Fibroblast of peridontal ligament (primary cell): ENCODE measurements around the gene FBXO31.
A peak's percentile ranks its signal among the peaks of the same experiment; 100 is the strongest.

Source experiments
- DNase-seq: peaks from one replicate; pipeline ENCODE4 v3.0.0-alpha.2; 2010; ENCODE audit errors: extremely low read depth

FBXO31 gene

GRCh38 chr16:87311387-87311786 is 72.2 kb downstream of the FBXO31 start:
- no peak for DNase-seq

- no peak for DNase-seq
These were observed 73.0 kb downstream of the FBXO31 start for GRCh38 chr16:87310610-87311009.

DNA sequence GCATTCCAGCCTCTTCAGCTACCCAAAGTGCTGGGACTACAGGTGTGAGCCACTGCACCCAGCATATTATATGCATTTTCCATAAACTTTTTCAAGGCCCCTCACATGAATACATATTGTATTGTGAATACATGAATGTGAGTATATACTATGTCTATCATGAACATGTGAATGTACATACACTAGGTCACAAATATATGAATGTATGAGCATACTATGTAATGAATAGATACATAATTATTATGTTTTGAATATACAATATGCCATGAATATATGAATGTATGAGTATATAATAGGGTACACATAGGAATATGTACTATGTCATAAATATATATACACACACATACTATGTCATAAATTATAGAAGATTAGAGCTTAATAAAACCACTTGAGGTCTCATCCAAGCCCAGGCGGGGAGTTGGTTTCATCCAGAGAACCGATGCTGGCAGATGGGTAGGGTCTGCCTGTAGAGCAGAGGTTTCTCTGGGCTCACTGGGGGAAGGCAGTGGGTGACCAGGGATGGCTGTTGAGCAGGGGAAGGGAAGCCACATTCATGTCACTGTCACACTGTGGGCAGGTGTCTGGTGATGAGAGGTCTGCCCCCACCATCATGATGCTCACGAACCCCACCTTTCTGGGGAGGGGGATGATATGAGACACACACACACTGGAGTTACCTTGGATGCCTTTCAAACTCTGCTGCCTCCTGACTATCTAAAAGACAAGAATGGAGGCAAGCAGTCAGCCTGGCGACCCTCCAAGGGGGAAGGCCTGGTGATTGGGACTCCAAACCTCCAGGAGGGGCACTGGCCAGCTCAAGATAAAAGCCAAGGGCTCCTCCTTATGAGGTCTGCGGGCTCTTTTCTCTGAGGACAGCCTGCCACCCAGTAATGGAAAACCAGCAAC is 73.7 kb downstream of the FBXO31 start:
- no peak for DNase-seq

DNA sequence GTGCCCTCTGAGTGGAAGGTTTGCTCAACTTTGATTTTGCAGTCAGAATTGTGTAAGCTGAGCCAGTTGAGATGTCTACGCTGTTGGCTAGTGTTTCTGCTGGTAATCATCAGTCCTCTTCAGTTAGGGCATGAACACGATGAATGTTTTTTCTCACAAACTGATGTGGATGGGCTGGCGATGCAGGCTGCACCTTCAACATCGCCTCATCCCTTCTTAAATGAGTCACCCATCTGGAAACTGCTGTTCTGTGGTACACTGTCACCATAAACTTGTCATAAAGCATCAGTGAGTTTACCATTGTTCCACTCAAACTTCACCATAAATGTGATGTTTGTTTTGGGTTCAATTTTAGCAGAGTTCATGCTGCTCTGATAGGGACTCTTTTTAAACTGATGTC is 74.8 kb downstream of the FBXO31 start:
- DNase-seq: no peak

- peak; percentile 40 for DNase-seq
These were observed 77.1 kb downstream of the FBXO31 start for GRCh38 chr16:87306516-87306915.

- peak; percentile 88 for DNase-seq
These were observed 77.8 kb downstream of the FBXO31 start for GRCh38 chr16:87305505-87306391.

GRCh38 chr16:87304951-87305350 is 78.6 kb downstream of the FBXO31 start:
- DNase-seq: no peak

- DNase-seq: no peak
These were observed 79.5 kb downstream of the FBXO31 start for GRCh38 chr16:87303962-87304521.

GRCh38 chr16:87303431-87303930 is 80.1 kb downstream of the FBXO31 start:
- no peak for DNase-seq

DNA sequence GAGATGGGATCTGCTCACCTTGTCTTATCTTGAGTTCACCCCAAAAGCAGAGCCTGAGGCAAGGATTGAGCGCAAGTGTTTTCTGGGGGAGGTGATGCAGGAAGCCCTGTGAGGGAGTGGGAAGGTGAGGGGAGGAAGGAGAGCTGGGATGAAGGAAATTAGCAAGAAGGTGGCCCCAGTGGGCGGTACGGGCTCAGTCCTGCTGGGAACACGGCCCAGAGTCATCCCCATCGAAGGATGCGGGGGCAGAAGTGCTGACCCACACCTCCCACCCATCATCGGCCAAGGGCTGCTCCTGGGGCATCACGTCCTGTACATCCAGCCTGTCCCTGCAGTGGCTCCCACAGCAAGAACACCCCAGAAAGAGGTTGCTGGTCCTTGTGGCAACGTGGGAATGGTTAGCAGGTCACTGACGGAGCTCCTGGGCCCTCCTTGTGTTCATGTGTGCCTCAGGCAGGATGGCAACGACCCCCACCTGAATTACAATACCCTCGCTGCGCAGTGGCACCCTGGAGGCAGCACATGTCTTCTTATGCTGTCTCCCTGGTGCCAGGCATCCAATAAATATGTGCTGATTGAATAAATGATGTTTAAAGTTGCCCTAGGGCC is 84.6 kb downstream of the FBXO31 start:
- DNase-seq: no peak

GRCh38 chr16:87297918-87298631 is 85.5 kb downstream of the FBXO31 start:
- DNase-seq: no peak

DNA sequence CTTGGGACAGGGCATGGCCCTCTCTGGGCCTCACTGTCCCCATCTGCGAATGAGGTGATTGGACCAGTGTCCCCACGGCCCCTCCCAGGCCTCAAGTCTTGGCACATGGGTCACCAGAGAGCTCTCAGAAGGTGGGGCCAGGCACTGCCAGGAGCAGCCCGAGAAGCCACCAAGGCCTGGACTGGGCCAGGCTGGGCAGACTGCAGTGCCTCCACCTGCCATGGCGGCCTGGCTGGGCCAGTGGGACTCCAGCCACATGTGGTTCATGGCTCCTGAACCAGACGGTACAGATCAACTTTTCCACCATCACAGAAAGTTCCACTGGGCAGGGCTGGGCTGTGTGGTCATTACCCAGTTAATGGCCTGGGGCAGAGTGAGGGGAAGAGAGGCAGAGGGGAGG is 86.2 kb downstream of the FBXO31 start:
- DNase-seq: no peak

DNA sequence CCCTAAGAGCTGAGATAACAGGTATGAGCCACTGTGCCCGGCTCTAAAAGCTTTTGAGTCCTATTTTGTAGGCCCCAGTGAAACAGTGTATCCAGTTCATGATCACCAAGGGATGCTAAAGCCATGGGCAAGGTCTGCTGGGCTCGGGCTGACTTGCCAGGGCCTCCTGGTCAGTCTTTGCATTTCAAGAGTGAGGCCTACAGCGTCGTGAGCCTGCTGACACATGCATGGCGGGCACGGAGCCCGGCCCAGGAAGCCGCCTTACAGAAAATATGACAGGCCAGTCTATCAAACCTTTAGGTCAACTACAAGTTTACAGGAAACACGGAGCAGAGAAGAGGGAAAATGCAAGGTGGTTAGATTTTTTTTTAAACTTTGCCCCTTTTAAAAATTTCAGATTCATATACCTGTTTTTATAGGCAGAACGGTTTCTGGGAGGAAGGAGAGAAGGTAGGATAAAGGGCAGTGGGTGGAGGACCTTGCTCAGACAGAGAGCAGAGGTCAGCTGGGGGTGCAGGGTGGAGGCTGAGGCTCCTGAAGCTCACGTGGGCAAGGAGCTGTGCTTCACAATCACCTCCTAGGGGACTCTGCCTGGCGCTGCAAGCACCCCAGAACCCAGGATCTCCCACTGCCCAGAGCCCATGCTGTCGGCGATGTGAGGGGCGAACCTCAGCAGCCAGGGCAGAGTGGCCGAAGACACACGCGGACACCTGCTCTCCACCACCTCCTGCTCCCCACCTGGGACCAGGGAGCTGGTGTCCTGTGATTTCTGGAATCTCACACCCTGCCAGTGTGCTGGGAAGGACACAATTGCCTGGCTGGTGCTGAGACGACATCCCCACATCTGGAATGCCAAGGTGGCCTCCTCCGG is 87.7 kb downstream of the FBXO31 start:
- DNase-seq: no peak

GRCh38 chr16:87295259-87295658 is 88.3 kb downstream of the FBXO31 start:
- no peak for DNase-seq

DNA sequence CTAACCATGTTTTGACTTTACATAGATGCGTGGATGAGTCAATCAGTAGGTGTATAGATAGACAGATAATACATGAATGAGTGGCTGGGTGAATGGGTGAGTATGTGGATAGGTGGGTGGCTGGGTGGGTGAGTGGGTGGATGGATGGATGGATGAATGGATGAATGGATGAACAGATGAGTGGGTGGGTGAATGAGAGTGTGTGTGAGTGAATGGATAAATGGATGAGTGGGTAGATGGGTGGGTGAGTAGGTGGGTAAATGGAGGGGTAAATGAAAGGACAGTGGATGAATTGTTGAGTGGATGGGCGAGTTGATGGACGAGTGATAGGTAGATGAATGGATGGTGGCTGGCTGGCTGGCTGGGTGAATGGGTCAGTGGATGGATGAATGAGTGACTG is 89.6 kb downstream of the FBXO31 start:
- no peak for DNase-seq

DNA sequence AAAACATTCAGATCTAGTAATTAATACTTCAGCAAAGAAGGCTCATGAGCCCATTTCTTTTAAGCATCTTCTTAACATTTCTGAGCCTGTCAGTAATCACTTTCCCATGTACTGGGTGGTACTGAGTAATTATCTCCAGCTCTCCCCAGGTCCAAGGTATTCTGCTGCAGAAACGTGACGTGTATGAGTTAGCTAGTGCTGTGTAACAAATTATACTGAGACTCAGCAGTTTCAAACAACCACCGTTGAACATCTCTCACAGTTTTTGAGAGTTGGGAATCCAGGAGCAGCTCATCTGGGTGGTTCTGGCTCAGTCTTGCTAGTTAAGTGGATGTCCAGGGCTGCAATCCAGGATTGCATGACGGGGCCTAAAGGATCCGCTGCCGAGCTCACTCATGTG is 91.6 kb downstream of the FBXO31 start:
- no peak for DNase-seq

DNA sequence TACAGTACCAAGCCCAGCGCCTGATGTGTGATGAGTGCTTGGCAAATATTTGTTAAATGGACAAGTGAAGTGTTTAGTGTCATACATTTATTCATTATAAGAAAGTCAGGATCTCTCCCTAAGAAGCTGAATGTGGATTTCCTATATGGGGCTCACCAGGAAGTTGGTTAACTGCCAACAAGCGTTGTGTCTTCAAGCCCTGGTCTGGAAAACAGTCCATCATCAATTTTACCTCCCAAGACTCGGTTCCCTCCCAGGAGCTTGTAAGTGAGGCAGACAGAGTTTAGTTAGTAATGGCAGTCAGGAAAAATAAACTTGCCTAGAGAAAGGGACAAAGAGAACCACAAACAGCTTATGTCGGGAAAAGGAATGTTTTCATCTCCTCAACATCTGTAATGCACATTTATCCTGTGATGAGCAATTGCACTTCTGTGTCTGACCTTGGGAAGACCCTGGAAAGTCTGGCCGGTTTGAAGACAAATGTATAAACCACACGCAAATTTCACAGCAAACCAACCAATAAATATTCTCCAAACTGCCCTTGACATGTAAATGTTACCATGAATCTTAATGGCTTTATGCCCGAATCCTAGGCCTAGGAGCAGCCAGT is 94.7 kb downstream of the FBXO31 start:
- DNase-seq: peak; percentile 74

DNA sequence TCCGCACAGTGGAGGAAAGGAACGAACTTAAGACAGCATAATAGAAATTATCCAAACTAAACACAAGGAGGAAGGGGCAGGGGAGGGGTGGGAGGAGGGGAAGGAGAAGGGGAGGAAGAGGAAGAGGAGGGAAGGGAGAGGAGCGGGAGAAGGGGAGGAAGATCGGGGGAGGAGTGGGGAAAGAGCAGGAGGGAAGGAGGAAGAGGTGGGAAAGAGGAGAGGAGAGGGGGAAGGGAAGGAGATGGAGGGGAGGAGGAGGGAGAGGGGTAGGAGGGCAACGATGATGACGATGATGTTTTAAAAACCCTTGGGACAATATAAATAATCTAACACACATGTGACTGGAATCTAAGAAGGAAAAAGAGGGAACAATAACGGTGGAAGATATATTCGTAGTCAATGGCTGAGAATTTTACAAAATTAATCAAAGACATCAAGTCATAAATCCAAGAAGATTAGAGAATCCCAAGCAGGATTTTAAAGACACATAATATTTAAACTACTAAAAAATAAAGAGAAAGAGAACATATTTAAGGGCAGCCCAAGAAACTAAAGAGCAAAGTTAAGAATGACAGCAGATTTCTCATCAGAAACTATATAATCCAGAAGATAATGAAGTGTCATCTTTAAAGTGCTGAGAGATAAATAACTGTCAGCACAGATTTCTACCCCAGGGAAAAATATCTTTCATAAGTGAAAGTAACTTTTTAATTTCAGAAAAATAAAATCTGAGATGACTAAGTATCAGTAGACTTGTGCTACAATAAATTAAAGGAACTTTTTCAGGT is 96.5 kb downstream of the FBXO31 start:
- DNase-seq: no peak

DNA sequence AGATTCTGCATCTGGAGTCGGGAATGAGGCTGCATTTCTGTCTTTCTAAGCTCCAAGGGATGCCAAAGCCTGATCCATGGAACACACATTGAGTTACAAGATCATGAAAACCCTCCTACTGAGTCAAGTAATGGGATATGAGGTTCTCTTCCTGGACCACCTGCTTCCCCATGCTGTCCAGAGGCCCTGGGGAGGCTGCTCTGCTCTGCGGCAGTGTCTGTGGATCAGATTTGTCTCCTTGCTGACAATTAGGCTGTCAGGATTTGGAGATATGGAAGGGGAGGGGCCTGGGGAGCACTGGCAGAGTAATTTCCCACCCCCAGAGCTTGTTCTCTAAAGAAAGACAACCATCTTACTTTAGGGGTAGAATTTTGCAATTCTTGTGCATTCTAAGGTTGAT is 99.4 kb downstream of the FBXO31 start:
- no peak for DNase-seq
